Activated CD4-positive, alpha-beta T cell treated with anti-CD3 and anti-CD28 coated beads, Interleukin-2, amount 50 U/mL, for 24 hours (primary cell): ENCODE measurements around the gene ZFP30.

Source experiments
- DNase-seq, 2 donors: peaks; one replicate each; pipeline ENCODE4 v3.0.0-alpha.2; 2020; ENCODE audit warnings: low read depth in 1 of 2, low spot score in 1 of 2

The ZFP30 gene

DNA sequence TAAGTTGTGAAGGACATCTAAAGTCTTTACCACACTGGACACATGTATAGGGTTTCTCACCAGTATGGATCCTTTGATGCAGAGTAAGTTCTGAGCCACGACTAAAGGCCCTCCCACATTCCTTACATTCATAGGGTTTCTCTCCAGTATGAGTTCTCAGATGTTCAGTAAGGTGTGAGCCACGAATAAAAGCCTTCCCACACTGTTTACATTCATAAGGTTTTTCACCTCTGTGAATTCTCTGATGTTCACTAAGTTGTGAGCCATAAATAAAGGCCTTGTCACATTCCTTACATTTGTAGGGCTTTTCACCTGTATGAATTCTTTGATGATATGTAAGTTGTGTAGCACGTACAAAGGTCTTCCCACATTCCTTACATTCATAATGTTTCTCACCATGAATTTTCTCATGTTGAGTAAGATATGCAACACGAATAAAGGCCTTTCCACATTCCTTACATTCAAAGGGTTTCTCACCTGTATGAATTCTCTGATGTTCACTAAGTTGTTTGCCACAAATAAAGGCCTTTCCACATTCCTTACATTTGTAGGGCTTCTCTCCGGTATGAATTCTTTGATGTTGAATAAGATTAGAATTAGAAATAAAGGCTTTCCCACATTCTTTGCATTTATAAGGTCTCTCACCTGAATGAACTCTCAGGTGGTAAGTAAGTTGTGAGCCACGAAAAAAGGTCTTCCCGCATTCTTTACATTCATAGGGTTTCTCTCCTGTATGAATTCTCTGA is 90.5 kb downstream of the ZFP30 start:
- no peak for DNase-seq
